K562 (cell line): ENCODE measurements around the gene STX19. TPM values are rescaled to one million over a fixed set of nuclear protein-coding genes. Genes with fewer than 3 reads are reported as not detected.

Source experiments
- ARID2 ChIP-seq: fragments of 450-650 bp; IDR thresholded peaks from 2 replicates; pipeline ENCODE4 v1.6.1; 2017; ENCODE audit warnings: antibody characterized with exemption, mild to moderate bottlenecking
- ETV1 ChIP-seq: fragments of 450-650 bp; conservative IDR thresholded peaks from 2 replicates; pipeline ENCODE4 v1.6.1; 2016; ENCODE audit warnings: missing genetic modification characterization, control low read depth, low read depth, missing compliant biosample characterization
- FOXA3 ChIP-seq, 2 experiments: fragments of 450-650 bp in 1 of 2; sonication (generic) in 1 of 2; formaldehyde crosslinking; IDR thresholded peaks in 1 of 2; conservative IDR thresholded peaks in 1 of 2; 2 replicates each; pipeline versions ENCODE4 v1.4.0 to v1.8.0; 2020 to 2022; ENCODE audit warnings: mild to moderate bottlenecking in 2 of 2, missing genetic modification reagents in 1 of 2
- MYBL2 ChIP-seq, 2 experiments: fragments of 450-650 bp in 1 of 2; sonication (generic) in 1 of 2; formaldehyde crosslinking in 1 of 2; IDR thresholded peaks; 2 replicates each; pipeline versions ENCODE4 v1.6.1 to v1.8.1; 2017 to 2022; ENCODE audit warnings: borderline replicate concordance in 1 of 2, inconsistent platforms in 1 of 2, low read depth in 1 of 2, mild to moderate bottlenecking in 1 of 2, missing genetic modification reagents in 1 of 2, moderate library complexity in 1 of 2
- NR4A1 ChIP-seq, 2 experiments: fragments of 250-450 bp in 1 of 2; fragments of 450-650 bp in 1 of 2; sonication (Bioruptor Pico) in 1 of 2; IDR thresholded peaks; 2 replicates each; pipeline versions ENCODE4 v1.4.0 to v1.6.1; 2016 to 2020; ENCODE audit warnings: mild to moderate bottlenecking in 2 of 2, missing compliant biosample characterization in 1 of 2, missing genetic modification characterization in 1 of 2, moderate library complexity in 1 of 2
- PHB2 ChIP-seq: fragments of 450-650 bp; IDR thresholded peaks from 2 replicates; pipeline ENCODE4 v1.6.1; 2017; ENCODE audit warnings: low read depth
- RBBP5 ChIP-seq: fragments of 200-600 bp; sonication (generic); IDR thresholded peaks from 2 replicates; pipeline ENCODE4 v1.6.1; 2012; ENCODE audit warnings: borderline replicate concordance, mild to moderate bottlenecking, low read length, control low read depth, inconsistent platforms; ENCODE audit not compliant: insufficient read depth, poor library complexity, severe bottlenecking
- TBL1XR1 ChIP-seq, 2 experiments: IDR thresholded peaks; 2 replicates each; pipeline ENCODE4 v1.6.1; 2012; ENCODE audit warnings: improper control_type of control experiment in 2 of 2, low read length in 2 of 2, mild to moderate bottlenecking in 1 of 2
- TCF7L2 ChIP-seq: fragments of 150-350 bp; IDR thresholded peaks from 2 replicates; pipeline ENCODE4 v1.6.1; 2016; ENCODE audit warnings: low read depth, mild to moderate bottlenecking, low read length, moderate library complexity
- TOE1 ChIP-seq, 2 experiments: fragments of 450-650 bp in 1 of 2; sonication (generic) in 1 of 2; formaldehyde crosslinking in 1 of 2; IDR thresholded peaks; 2 replicates each; pipeline versions ENCODE4 v1.7.1 to v1.8.0; 2016 to 2022; ENCODE audit warnings: borderline replicate concordance in 2 of 2, mild to moderate bottlenecking in 2 of 2, antibody characterized with exemption in 1 of 2, inconsistent platforms in 1 of 2, low read depth in 1 of 2, missing genetic modification reagents in 1 of 2, moderate library complexity in 1 of 2
- ZNF165 ChIP-seq: fragments of 250-450 bp; sonication (Bioruptor Pico); IDR thresholded peaks from 2 replicates; pipeline ENCODE4 v1.4.0; 2020; ENCODE audit warnings: borderline replicate concordance
- ZNF589 ChIP-seq: fragments of 200-800 bp; sonication (Bioruptor generic); IDR thresholded peaks from 2 replicates; pipeline ENCODE4 v1.6.1; 2016; ENCODE audit warnings: low read depth, missing genetic modification characterization, missing compliant biosample characterization
- polyA plus RNA-seq, 8 experiments: library from polyadenylated mRNA; depleted of rRNA in 4 of 8; stranded (reverse) in 5 of 8; unstranded in 3 of 8; fragments of >200 nt; fragmentation: Nextera tagmentation in 2 of 8; fragmentation: Illumina TruSeq in 1 of 8; extraction: Ambion mirVana in 2 of 8; extraction: Trizol in 1 of 8; gene quantifications; 2 replicates each; pipeline versions ENCODE4 v1.2.1 to v1.2.3, GENCODE V29; 2011 to 2014; ENCODE audit warnings: inconsistent platforms in 1 of 8, missing spikeins in 1 of 8
- total RNA-seq, 7 experiments: library from RNA; depleted of rRNA in 6 of 7; stranded (reverse); fragments of >200 nt in 6 of 7; fragmentation: Illumina TruSeq in 2 of 7; extraction: Trizol in 2 of 7; gene quantifications; 2 replicates each; pipeline versions ENCODE4 v1.2.1 to v1.2.3, GENCODE V29; 2011 to 2021; ENCODE audit warnings: low replicate concordance in 1 of 7
- TF ChIP-seq, protein P1 (sequence below): fragments of 250-450 bp; sonication (Bioruptor Pico); IDR thresholded peaks from 2 replicates; pipeline ENCODE4 v1.4.0; 2020
- TF ChIP-seq, protein P2 (sequence below), 3 experiments: fragments of 200-800 bp in 1 of 3; fragments of 250-450 bp in 1 of 3; fragments of 450-650 bp in 1 of 3; sonication (Bioruptor Pico) in 1 of 3; sonication (Bioruptor generic) in 1 of 3; formaldehyde crosslinking in 1 of 3; IDR thresholded peaks; 2 replicates each; pipeline versions ENCODE4 v1.6.1 to v1.8.0; 2016 to 2022; ENCODE audit warnings: mild to moderate bottlenecking in 2 of 3, missing genetic modification characterization in 2 of 3, missing compliant biosample characterization in 1 of 3, moderate library complexity in 1 of 3

The STX19 gene
- total and polyA plus RNA-seq, 9 of the 15 experiments (the other 6 are each of a cell fraction or from before 2014, with no cell fraction given): 0.04 TPM; not detected in 8

DNA sequence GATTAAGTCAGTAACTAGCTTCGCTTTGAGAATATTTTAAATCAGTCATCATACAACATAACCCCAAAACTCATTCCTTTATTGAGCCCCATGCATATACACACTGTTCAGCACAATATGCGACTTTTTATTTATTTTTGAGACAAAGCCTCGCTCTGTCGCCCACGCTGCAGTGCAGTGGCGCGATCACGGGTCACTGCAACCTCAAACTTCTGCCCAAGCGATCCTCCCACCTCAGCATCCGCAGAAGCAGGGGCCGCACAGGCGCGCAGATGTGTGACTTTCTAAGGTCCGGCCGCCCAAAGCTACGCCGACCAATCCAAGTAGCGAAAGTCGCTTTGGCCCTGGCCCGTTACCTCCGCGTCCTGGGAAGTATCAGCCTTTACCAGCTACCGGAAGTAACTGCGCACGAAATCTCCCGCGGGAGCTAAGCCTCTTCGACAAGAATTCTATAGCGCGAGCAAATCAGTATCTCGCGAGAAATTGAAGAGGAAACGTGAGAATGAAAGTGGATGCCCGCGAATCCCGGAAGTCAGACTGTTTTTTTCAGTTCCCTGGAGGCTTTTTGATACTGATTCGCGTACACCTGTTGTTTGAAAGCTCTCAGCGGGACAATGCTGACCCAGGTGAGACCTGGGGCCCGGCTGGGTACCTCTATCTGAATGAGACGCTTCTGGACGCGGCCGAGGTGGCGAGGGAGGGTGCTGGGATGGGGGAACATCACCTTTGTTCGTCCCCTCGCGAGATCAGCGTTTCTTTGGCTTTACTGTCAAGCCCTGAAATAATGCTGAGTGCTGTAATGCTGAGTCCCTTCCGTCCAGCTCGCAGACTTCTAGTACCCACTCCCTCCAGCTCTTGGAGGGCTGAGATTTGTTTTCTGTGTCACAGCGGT, 34.4 kb upstream of the STX19 start, which contains the start of the genes DHFR2 and NSUN3 (continued):
- TF ChIP-seq, protein P1, sequence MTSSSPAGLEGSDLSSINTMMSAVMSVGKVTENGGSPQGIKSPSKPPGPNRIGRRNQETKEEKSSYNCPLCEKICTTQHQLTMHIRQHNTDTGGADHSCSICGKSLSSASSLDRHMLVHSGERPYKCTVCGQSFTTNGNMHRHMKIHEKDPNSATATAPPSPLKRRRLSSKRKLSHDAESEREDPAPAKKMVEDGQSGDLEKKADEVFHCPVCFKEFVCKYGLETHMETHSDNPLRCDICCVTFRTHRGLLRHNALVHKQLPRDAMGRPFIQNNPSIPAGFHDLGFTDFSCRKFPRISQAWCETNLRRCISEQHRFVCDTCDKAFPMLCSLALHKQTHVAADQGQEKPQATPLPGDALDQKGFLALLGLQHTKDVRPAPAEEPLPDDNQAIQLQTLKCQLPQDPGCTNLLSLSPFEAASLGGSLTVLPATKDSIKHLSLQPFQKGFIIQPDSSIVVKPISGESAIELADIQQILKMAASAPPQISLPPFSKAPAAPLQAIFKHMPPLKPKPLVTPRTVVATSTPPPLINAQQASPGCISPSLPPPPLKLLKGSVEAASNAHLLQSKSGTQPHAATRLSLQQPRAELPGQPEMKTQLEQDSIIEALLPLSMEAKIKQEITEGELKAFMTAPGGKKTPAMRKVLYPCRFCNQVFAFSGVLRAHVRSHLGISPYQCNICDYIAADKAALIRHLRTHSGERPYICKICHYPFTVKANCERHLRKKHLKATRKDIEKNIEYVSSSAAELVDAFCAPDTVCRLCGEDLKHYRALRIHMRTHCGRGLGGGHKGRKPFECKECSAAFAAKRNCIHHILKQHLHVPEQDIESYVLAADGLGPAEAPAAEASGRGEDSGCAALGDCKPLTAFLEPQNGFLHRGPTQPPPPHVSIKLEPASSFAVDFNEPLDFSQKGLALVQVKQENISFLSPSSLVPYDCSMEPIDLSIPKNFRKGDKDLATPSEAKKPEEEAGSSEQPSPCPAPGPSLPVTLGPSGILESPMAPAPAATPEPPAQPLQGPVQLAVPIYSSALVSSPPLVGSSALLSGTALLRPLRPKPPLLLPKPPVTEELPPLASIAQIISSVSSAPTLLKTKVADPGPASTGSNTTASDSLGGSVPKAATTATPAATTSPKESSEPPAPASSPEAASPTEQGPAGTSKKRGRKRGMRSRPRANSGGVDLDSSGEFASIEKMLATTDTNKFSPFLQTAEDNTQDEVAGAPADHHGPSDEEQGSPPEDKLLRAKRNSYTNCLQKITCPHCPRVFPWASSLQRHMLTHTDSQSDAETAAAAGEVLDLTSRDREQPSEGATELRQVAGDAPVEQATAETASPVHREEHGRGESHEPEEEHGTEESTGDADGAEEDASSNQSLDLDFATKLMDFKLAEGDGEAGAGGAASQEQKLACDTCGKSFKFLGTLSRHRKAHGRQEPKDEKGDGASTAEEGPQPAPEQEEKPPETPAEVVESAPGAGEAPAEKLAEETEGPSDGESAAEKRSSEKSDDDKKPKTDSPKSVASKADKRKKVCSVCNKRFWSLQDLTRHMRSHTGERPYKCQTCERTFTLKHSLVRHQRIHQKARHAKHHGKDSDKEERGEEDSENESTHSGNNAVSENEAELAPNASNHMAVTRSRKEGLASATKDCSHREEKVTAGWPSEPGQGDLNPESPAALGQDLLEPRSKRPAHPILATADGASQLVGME: no peak
- TF ChIP-seq PHB2 (no peak), ZNF165 (no peak), ETV1 (tag) (peak; percentile 84), TCF7L2 (no peak), FOXA3 (CRISPR knock-in tag; conservative IDR thresholded peaks at IDR 0.05 in 1 of 2, IDR thresholded peaks at IDR 0.05 in 1 of 2) (no peak), TBL1XR1 (IDR thresholded peaks at IDR 0.05; ENCODE audit: low read length in 2 of 2) (peak in 1 of 2 experiments; percentile 28; a peak in 1 of 4 replicates), RBBP5 (peak; percentile 37), ARID2 (no peak), NR4A1 (CRISPR knock-in tag; IDR thresholded peaks at IDR 0.05) (no peak), NR4A1 (tag; IDR thresholded peaks at IDR 0.05) (no peak), ZNF589 (CRISPR knock-in tag) (no peak), MYBL2 (IDR thresholded peaks at IDR 0.05; ENCODE audit: low read depth) (peak; percentile 75), MYBL2 (CRISPR knock-in tag; IDR thresholded peaks at IDR 0.05; ENCODE audit: borderline replicate concordance) (no peak), TOE1 (IDR thresholded peaks at IDR 0.05; ENCODE audit: borderline replicate concordance) (no peak), TOE1 (CRISPR knock-in tag; IDR thresholded peaks at IDR 0.05; ENCODE audit: borderline replicate concordance, low read depth) (no peak)
- TF ChIP-seq, protein P2, sequence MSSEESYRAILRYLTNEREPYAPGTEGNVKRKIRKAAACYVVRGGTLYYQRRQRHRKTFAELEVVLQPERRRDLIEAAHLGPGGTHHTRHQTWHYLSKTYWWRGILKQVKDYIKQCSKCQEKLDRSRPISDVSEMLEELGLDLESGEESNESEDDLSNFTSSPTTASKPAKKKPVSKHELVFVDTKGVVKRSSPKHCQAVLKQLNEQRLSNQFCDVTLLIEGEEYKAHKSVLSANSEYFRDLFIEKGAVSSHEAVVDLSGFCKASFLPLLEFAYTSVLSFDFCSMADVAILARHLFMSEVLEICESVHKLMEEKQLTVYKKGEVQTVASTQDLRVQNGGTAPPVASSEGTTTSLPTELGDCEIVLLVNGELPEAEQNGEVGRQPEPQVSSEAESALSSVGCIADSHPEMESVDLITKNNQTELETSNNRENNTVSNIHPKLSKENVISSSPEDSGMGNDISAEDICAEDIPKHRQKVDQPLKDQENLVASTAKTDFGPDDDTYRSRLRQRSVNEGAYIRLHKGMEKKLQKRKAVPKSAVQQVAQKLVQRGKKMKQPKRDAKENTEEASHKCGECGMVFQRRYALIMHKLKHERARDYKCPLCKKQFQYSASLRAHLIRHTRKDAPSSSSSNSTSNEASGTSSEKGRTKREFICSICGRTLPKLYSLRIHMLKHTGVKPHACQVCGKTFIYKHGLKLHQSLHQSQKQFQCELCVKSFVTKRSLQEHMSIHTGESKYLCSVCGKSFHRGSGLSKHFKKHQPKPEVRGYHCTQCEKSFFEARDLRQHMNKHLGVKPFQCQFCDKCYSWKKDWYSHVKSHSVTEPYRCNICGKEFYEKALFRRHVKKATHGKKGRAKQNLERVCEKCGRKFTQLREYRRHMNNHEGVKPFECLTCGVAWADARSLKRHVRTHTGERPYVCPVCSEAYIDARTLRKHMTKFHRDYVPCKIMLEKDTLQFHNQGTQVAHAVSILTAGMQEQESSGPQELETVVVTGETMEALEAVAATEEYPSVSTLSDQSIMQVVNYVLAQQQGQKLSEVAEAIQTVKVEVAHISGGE (CRISPR knock-in tag; IDR thresholded peaks at IDR 0.05): 0 out of 6 replicates have a peak, but pooled peaks of 1 of the 3 experiments have one; percentile 22
